Ovary (tissue), 3 donors: Measurements from ENCODE around the gene WDR82.

Source experiments
- CTCF ChIP-seq, 3 donors: fragments of 450-650 bp in 2 of 3; fragments of 200-600 bp in 1 of 3; IDR thresholded peaks; one replicate each; pipeline versions ENCODE4 v1.5.1 to v1.8.0; 2016 to 2022; ENCODE audit warnings: antibody characterized with exemption in 3 of 3, mild to moderate bottlenecking in 1 of 3
- POLR2A ChIP-seq: fragments of 450-650 bp; IDR thresholded peaks from one replicate; pipeline ENCODE4 v1.6.1; 2017; ENCODE audit warnings: antibody characterized with exemption, mild to moderate bottlenecking, moderate library complexity
- donor health status: DM: no; HTN: no; CAD: no.

GRCh38 chr3:52299247-52299878 is 20.9 kb upstream of the WDR82 start:
- TF ChIP-seq POLR2A (no peak), CTCF (IDR thresholded peaks at IDR 0.05) (no peak)
